GM12878 (cell line): ENCODE measurements around the gene KLHL25. TPM values are rescaled to one million over a fixed set of nuclear protein-coding genes. Genes with fewer than 3 reads are reported as not detected.

Experiments used
- ATAC-seq: fragments of 200-7000 bp; cut with Tn5 transposase; 3 replicates; pipeline ENCODE4 v1.9.1; 2020; ENCODE audit warnings: mild to moderate bottlenecking, moderate library complexity
- BruUV-seq: library from RNA; stranded (reverse); fragments of 400-500 nt; replicated peaks from 2 replicates; lab custom pipeline; 2021; lab: Mats Ljungman, UMichigan
- CTCF ChIA-PET: fragments of 300-600 bp; sonication (Branson Sonifier 250); formaldehyde crosslinking; extraction: SDS; loops from one replicate; lab custom pipeline; 2021; ENCODE audit warnings: inconsistent platforms; lab: Yijun Ruan, JAX
- POLR2A ChIA-PET: fragments of 350-600 bp; formaldehyde crosslinking; extraction: SDS; loops from one replicate; lab custom pipeline; 2021; ENCODE audit warnings: inconsistent platforms; lab: Charles Lee
- RAD21 ChIA-PET: fragments of 300-600 bp; sonication (Branson Sonifier 250); formaldehyde crosslinking; loops from one replicate; lab custom pipeline; 2023; ENCODE audit warnings: antibody characterized with exemption; ENCODE audit not compliant: unreplicated experiment; lab: Charles Lee
- SMC1A ChIA-PET: fragments of 300-600 bp; sonication (Branson Sonifier 250); formaldehyde crosslinking; loops from one replicate; lab custom pipeline; 2023; ENCODE audit not compliant: unreplicated experiment, uncharacterized antibody; lab: Charles Lee
- DNase-seq: peaks from one replicate; pipeline ENCODE4 v3.0.0-alpha.2; 2011; ENCODE audit warnings: low read depth, low spot score
- FAIRE-seq: peaks from 3 replicates; lab custom pipeline; 2011; peaks lifted over from hg19 to GRCh38; lab: Jason Lieb, UNC
- H2AFZ ChIP-seq: 2 replicates; pipeline ENCODE4 v1.6.0; 2011; ENCODE audit warnings: low read depth, low read length, control low read depth; ENCODE audit not compliant: control insufficient read depth
- H3K27ac ChIP-seq: 2 replicates; pipeline ENCODE4 v1.5.1; 2011; ENCODE audit warnings: control low read depth; ENCODE audit not compliant: control insufficient read depth, insufficient read depth
- H3K27me3 ChIP-seq, 2 experiments: replicated peaks in 1 of 2; 2 replicates each; pipeline versions ENCODE4 v1.6.0 to v1.6.1; 2011; ENCODE audit warnings: low read length in 1 of 2; ENCODE audit not compliant: control insufficient read depth in 2 of 2, insufficient read depth in 2 of 2
- H3K36me3 ChIP-seq, 2 experiments: 2 replicates each; pipeline ENCODE4 v1.5.1; 2011; ENCODE audit warnings: low read length in 1 of 2; ENCODE audit not compliant: control insufficient read depth in 2 of 2, insufficient read depth in 2 of 2
- H3K4me1 ChIP-seq: 2 replicates; pipeline ENCODE4 v1.6.1; 2011; ENCODE audit warnings: mild to moderate bottlenecking, low read length, moderate library complexity, mixed read lengths; ENCODE audit not compliant: control insufficient read depth, insufficient read depth
- H3K4me2 ChIP-seq: 2 replicates; pipeline ENCODE4 v1.6.0; 2011; ENCODE audit warnings: control low read depth; ENCODE audit not compliant: control insufficient read depth, insufficient read depth
- H3K4me3 ChIP-seq: fragments of 200-600 bp; sonication (generic); 2 replicates; pipeline ENCODE4 v1.5.1; 2016
- H3K79me2 ChIP-seq: 2 replicates; pipeline ENCODE4 v1.6.0; 2011; ENCODE audit warnings: low read length; ENCODE audit not compliant: control insufficient read depth, insufficient read depth
- H3K9ac ChIP-seq: 2 replicates; pipeline ENCODE4 v1.8.0; 2011; ENCODE audit warnings: low read length, control low read depth, mixed read lengths; ENCODE audit not compliant: control insufficient read depth, insufficient read depth
- H3K9me3 ChIP-seq: replicated peaks from 3 replicates; pipeline ENCODE4 v1.5.1; 2011; ENCODE audit warnings: mild to moderate bottlenecking, low read length; ENCODE audit not compliant: control insufficient read depth, insufficient read depth
- H4K20me1 ChIP-seq: 2 replicates; pipeline ENCODE4 v1.6.0; 2011; ENCODE audit not compliant: control insufficient read depth, insufficient read depth
- CBX3 ChIP-seq: fragments of 200-600 bp; sonication (generic); IDR thresholded peaks from 2 replicates; pipeline ENCODE4 v1.6.1; 2016; ENCODE audit warnings: low read depth, borderline replicate concordance
- FOXM1 ChIP-seq: IDR thresholded peaks from 2 replicates; pipeline ENCODE4 v1.6.1; 2012; ENCODE audit warnings: low read depth, mild to moderate bottlenecking, inconsistent platforms, low read length, moderate library complexity
- HSF1 ChIP-seq: fragments of 150-350 bp; IDR thresholded peaks from 2 replicates; pipeline ENCODE4 v1.6.1; 2014; ENCODE audit warnings: mild to moderate bottlenecking, low read depth, low read length
- IRF5 ChIP-seq: fragments of 450-650 bp; IDR thresholded peaks from 2 replicates; pipeline ENCODE4 v1.6.1; 2017; ENCODE audit warnings: borderline replicate concordance
- KLF5 ChIP-seq: fragments of 450-650 bp; IDR thresholded peaks from 2 replicates; pipeline ENCODE4 v1.6.1; 2014; ENCODE audit warnings: mild to moderate bottlenecking; ENCODE audit not compliant: partially characterized antibody
- NRF1 ChIP-seq: conservative IDR thresholded peaks from 2 replicates; pipeline ENCODE4 v1.6.1; 2011; ENCODE audit warnings: mild to moderate bottlenecking, low read depth, low read length, improper control_type of control experiment
- RB1 ChIP-seq: fragments of 450-650 bp; formaldehyde crosslinking; IDR thresholded peaks from 2 replicates; pipeline ENCODE4 v1.6.1; 2017; ENCODE audit warnings: mild to moderate bottlenecking, borderline replicate concordance
- RBBP5 ChIP-seq: fragments of 200-600 bp; sonication (generic); conservative IDR thresholded peaks from 2 replicates; pipeline ENCODE4 v1.6.1; 2016
- REST ChIP-seq: IDR thresholded peaks from 2 replicates; pipeline ENCODE4 v1.6.1; 2012; ENCODE audit warnings: mild to moderate bottlenecking, low read depth, low read length
- TBL1XR1 ChIP-seq: IDR thresholded peaks from 2 replicates; pipeline ENCODE4 v1.6.1; 2012; ENCODE audit warnings: low read depth, low read length, improper control_type of control experiment
- ZBTB33 ChIP-seq: fragments of 450-650 bp; IDR thresholded peaks from 2 replicates; pipeline ENCODE4 v1.6.1; 2017; ENCODE audit warnings: mild to moderate bottlenecking
- ZNF207 ChIP-seq: fragments of 450-650 bp; IDR thresholded peaks from 2 replicates; pipeline ENCODE4 v1.6.1; 2014; ENCODE audit warnings: antibody characterized with exemption, mild to moderate bottlenecking, borderline replicate concordance
- ZNF217 ChIP-seq: fragments of 450-650 bp; IDR thresholded peaks from 2 replicates; pipeline ENCODE4 v1.6.1; 2017; ENCODE audit warnings: antibody characterized with exemption, mild to moderate bottlenecking
- ZNF384 ChIP-seq: IDR thresholded peaks from 2 replicates; pipeline ENCODE4 v1.6.1; 2012; ENCODE audit warnings: low read depth, mild to moderate bottlenecking, low read length, improper control_type of control experiment, borderline replicate concordance
- WGBS: methylation state at CpG from one replicate; pipeline ENCODE4 v1.1.6; 2016; ENCODE audit warnings: low lambda C conversion rate; ENCODE audit not compliant: insufficient replicate concordance, insufficient coverage; ENCODE audit errors: missing lambda C conversion rate; 5-methylcytosine and 5-hydroxymethylcytosine counted together
- in situ Hi-C: fragments of 300-500 bp; cut with MboI; formaldehyde crosslinking; loops from 9 replicates; pipeline ENCODE4 v1.14.3; 2018; ENCODE audit warnings: mixed read lengths
- intact Hi-C: fragments of 100-400 bp; cut with micrococcal nuclease; formaldehyde crosslinking; loops from one replicate; pipeline ENCODE4 v1.14.2; 2022; ENCODE audit not compliant: unreplicated experiment
- polyA plus RNA-seq, 11 experiments: library from polyadenylated mRNA; depleted of rRNA in 4 of 11; unstranded in 6 of 11; stranded (reverse) in 5 of 11; fragments of >200 nt; fragmentation: Nextera tagmentation in 4 of 11; fragmentation: Illumina TruSeq in 1 of 11; extraction: Ambion mirVana in 4 of 11; extraction: Trizol in 1 of 11; gene quantifications; 1 replicate in 1 of 11; 2 replicates in 10 of 11; pipeline versions ENCODE4 v1.2.1 to v1.2.3, GENCODE V29; 2011 to 2016; ENCODE audit warnings: inconsistent platforms in 2 of 11, missing spikeins in 2 of 11, low read depth in 1 of 11
- total RNA-seq, 4 experiments: library from RNA; depleted of rRNA in 3 of 4; stranded (reverse); fragments of >200 nt in 3 of 4; fragmentation: Illumina TruSeq in 1 of 4; extraction: Trizol in 1 of 4; gene quantifications; 2 replicates each; pipeline versions ENCODE4 v1.2.1 to v1.2.3, GENCODE V29; 2013 to 2021

KLHL25 gene
- total and polyA plus RNA-seq, 10 of the 15 experiments (the other 5 are each of a cell fraction or from before 2014, with no cell fraction given): 0.04 to 3.0 (median 2.1) TPM; not detected in 1

GRCh38 chr15:85813234-85813633, 18.5 kb upstream of the KLHL25 start (continued):
- TF ChIP-seq KLF5: no peak

- Histone ChIP-seq H3K9ac (no peak overlapping the region), H2AFZ (no peak overlapping the region)
- TF ChIP-seq ZNF217: no peak
- no peak for TF ChIP-seq FOXM1
- no peak for TF ChIP-seq REST
- TF ChIP-seq RB1: no peak
- TF ChIP-seq NRF1: no peak
- TF ChIP-seq TBL1XR1: no peak
- TF ChIP-seq ZNF384: no peak
- no peak for TF ChIP-seq HSF1
- TF ChIP-seq ZNF207: no peak
- TF ChIP-seq CBX3: no peak
- TF ChIP-seq ZBTB33: no peak
- TF ChIP-seq IRF5: no peak
- no peak for TF ChIP-seq RBBP5
- TF ChIP-seq, all 136 proteins: peak for 0
- Histone ChIP-seq H3K4me1 (no peaks in the 10 kb centered on the region), H3K4me3 (no peak overlapping the region), H3K4me2 (no peak overlapping the region), H4K20me1 (no peaks in the 10 kb centered on the region), H3K79me2 (no peaks in the 10 kb centered on the region), H3K9me3 (no peaks in the 10 kb centered on the region), H3K27me3 (no peaks in the 10 kb centered on the region), H3K36me3 (no peaks in the 10 kb centered on the region), H3K27ac (no peak overlapping the region)
- ChIA-PET SMC1A (no interaction called here), RAD21 (no interaction called here), CTCF (no interaction called here), POLR2A (no interaction called here)
- intact Hi-C loops (no loop called here), in situ Hi-C loops (no loop called here)
- no TSS peak for BruUV-seq
- DNase-seq: no peak
- no peak for ATAC-seq
- 43% methylated on average over 3 of the region's 3 CpGs for WGBS
- no peak for FAIRE-seq
Measured at GRCh38 chr15:85810075-85810474, 15.3 kb upstream of the KLHL25 start.
